Lower lobe of right lung (tissue), 2 donors: ENCODE results near the gene CCDC12. TPM values are rescaled to one million over a fixed set of nuclear protein-coding genes. Genes with fewer than 3 reads are reported as not detected.

Source experiments
- ATAC-seq, 2 donors: fragments of 200-7000 bp; cut with Tn5 transposase; one replicate each; pipeline ENCODE4 v1.9.1; 2020 to 2022; ENCODE audit warnings: mild to moderate bottlenecking in 2 of 2, moderate library complexity in 2 of 2
- DNase-seq: peaks from one replicate; pipeline ENCODE4 v3.0.0-alpha.2; 2020
- H3K27ac ChIP-seq: fragments of 200-600 bp; one replicate; pipeline ENCODE4 v1.8.0; 2022
- H3K27me3 ChIP-seq: fragments of 200-600 bp; one replicate; pipeline ENCODE4 v1.8.0; 2022; ENCODE audit warnings: low read depth
- H3K36me3 ChIP-seq: fragments of 200-600 bp; one replicate; pipeline ENCODE4 v1.8.0; 2022; ENCODE audit warnings: mild to moderate bottlenecking
- H3K4me1 ChIP-seq: fragments of 200-600 bp; one replicate; pipeline ENCODE4 v1.8.0; 2022
- H3K4me3 ChIP-seq: fragments of 200-600 bp; one replicate; pipeline ENCODE4 v1.8.0; 2022; ENCODE audit warnings: mild to moderate bottlenecking
- H3K9me3 ChIP-seq: fragments of 200-600 bp; one replicate; pipeline ENCODE4 v1.8.0; 2022
- CTCF ChIP-seq: fragments of 200-600 bp; IDR thresholded peaks from one replicate; pipeline ENCODE4 v1.8.0; 2022; ENCODE audit warnings: antibody characterized with exemption, mild to moderate bottlenecking
- intact Hi-C: fragments of 100-400 bp; cut with DNase I; formaldehyde crosslinking; loops from one replicate; pipeline ENCODE4 v1.11.0; 2022
- total RNA-seq: library from RNA; stranded (reverse); fragmentation: NEBNext Ultra II Directional; extraction: Animal tissue kit (Norgen Biotek cat#: 25700); gene quantifications from one replicate; pipeline ENCODE4 v1.2.1, GENCODE V29; 2021
- donor health status: DM: no; HTN: yes; CAD: no; lungs with severe emphysema.

The CCDC12 gene
- total RNA-seq, 1 donor from 2014 or later = 42.9 TPM

GRCh38 chr3:46891132-46891531, 85.4 kb downstream of the CCDC12 start:
- intact Hi-C loops = loop anchor here (10.0 kb wide), 1 partner anchor 186 kb away; the partner anchor contains the start of gene TMIE
- Histone ChIP-seq H3K4me1 (peaks cover 25% of the 10 kb centered on the region), H3K27ac (no peak overlapping the region), H3K9me3 (no peaks in the 10 kb centered on the region), H3K4me3 (no peak overlapping the region), H3K36me3 (no peaks in the 10 kb centered on the region), H3K27me3 (peaks cover 7% of the 10 kb centered on the region)
- ATAC-seq (no peak), DNase-seq (no peak)
- TF ChIP-seq CTCF = no peak

- no peak for ATAC-seq
- intact Hi-C loops = loop anchor here (10.0 kb wide), 1 partner anchor 185 kb away; the partner anchor contains the start of gene TMIE
- Histone ChIP-seq H3K4me1 (peaks cover 25% of the 10 kb centered on the region), H3K27me3 (peaks cover 7% of the 10 kb centered on the region), H3K9me3 (no peaks in the 10 kb centered on the region), H3K36me3 (no peaks in the 10 kb centered on the region), H3K27ac (no peak overlapping the region), H3K4me3 (no peak overlapping the region)
- DNase-seq = no peak
- no peak for TF ChIP-seq CTCF
Observed at GRCh38 chr3:46890132-46890531, 86.4 kb downstream of the CCDC12 start.

- Histone ChIP-seq H3K27ac (no peak overlapping the region), H3K4me1 (peaks cover 25% of the 10 kb centered on the region)
- ATAC-seq = no peak
Observed at GRCh38 chr3:46889381-46890110, 87.0 kb downstream of the CCDC12 start.

GRCh38 chr3:46888705-46889104, 87.8 kb downstream of the CCDC12 start:
- DNase-seq (no peak), ATAC-seq (no peak)
- H3K36me3 ChIP-seq = no peaks in the 10 kb centered on the region
- peaks cover 29% of the 10 kb centered on the region for H3K4me1 ChIP-seq
- H3K9me3 ChIP-seq = no peaks in the 10 kb centered on the region
- peaks cover 18% of the 10 kb centered on the region for H3K27me3 ChIP-seq
- no peak for TF ChIP-seq CTCF
- intact Hi-C loops = no loop called here
- no peak overlapping the region for H3K4me3 ChIP-seq
- H3K27ac ChIP-seq = no peak overlapping the region

More at GRCh38 chr3:46889381-46890110, 87.0 kb downstream of the CCDC12 start:
- Histone ChIP-seq H3K9me3 (no peaks in the 10 kb centered on the region), H3K27me3 (peaks cover 9% of the 10 kb centered on the region), H3K36me3 (no peaks in the 10 kb centered on the region), H3K4me3 (no peak overlapping the region)
- TF ChIP-seq CTCF = no peak
- DNase-seq = no peak
- intact Hi-C loops = loop anchor here (10.0 kb wide), 1 partner anchor 185 kb away; the partner anchor contains the start of gene TMIE

GRCh38 chr3:46887980-46888494, 88.5 kb downstream of the CCDC12 start:
- DNase-seq (no peak), ATAC-seq (no peak)
- Histone ChIP-seq H3K9me3 (no peaks in the 10 kb centered on the region), H3K4me3 (no peak overlapping the region), H3K27ac (no peak overlapping the region), H3K4me1 (peaks cover 33% of the 10 kb centered on the region), H3K27me3 (peaks cover 23% of the 10 kb centered on the region), H3K36me3 (no peaks in the 10 kb centered on the region)
- TF ChIP-seq CTCF = no peak
- intact Hi-C loops = no loop called here
